Measurements from ENCODE around the gene FBXW9. TPM values are rescaled to one million over a fixed set of nuclear protein-coding genes. Genes with fewer than 3 reads are reported as not detected.
"Not testable (repeated sequence)": the region's sequence is repeated elsewhere in the genome, so short reads cannot be mapped to it uniquely, and the experiment has no call there.

FBXW9 gene
- total RNA-seq, 1 experiment from 2014 or later = 6.7 TPM

DNA sequence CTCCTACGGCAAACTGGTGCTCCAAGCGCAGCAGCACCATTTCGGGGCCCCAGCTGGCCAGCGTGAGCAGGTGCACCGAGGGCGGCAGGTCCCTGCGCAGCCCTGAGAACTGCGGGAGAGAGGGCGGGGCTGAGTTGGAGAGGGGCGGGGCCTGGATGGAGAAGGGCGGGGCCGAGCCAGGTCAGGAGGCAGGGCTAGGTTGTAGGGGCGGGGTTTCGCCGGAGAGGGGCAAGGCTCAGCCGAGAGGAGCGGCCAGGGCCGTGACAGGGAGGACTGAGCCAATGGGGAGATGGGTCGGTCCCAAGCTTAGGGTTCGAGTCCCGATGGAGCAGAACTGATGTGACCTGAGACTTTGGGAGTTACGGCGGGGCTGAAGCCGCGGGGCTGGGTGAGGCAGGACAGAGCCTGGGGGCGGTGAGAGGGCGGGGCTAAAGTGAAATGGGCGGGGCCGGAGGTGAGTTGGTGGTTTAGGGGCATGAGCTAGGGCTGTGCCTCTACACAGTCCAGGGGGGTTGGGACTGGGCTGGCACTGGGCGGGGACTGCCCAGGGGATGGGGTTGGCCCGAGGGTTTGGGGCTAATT lies 48.9 kb downstream of the FBXW9 start:
- no peaks in the 10 kb centered on the region for H3K9me3 Mint-ChIP-seq (ENCODE audit: low read depth, unreplicated experiment)
- H3K4me3 Mint-ChIP-seq (ENCODE audit: low read depth, unreplicated experiment) = no peak overlapping the region
- H3K27ac Mint-ChIP-seq (ENCODE audit: unreplicated experiment) = no peak overlapping the region
- no peak for DNase-seq
- TF ChIP-seq, protein P1, sequence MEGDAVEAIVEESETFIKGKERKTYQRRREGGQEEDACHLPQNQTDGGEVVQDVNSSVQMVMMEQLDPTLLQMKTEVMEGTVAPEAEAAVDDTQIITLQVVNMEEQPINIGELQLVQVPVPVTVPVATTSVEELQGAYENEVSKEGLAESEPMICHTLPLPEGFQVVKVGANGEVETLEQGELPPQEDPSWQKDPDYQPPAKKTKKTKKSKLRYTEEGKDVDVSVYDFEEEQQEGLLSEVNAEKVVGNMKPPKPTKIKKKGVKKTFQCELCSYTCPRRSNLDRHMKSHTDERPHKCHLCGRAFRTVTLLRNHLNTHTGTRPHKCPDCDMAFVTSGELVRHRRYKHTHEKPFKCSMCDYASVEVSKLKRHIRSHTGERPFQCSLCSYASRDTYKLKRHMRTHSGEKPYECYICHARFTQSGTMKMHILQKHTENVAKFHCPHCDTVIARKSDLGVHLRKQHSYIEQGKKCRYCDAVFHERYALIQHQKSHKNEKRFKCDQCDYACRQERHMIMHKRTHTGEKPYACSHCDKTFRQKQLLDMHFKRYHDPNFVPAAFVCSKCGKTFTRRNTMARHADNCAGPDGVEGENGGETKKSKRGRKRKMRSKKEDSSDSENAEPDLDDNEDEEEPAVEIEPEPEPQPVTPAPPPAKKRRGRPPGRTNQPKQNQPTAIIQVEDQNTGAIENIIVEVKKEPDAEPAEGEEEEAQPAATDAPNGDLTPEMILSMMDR (IDR thresholded peaks at IDR 0.05; ENCODE audit: unreplicated experiment) = no peak
- H3K4me1 Mint-ChIP-seq (ENCODE audit: low read depth, unreplicated experiment) = no peaks in the 10 kb centered on the region
- CTCF ChIA-PET = no interaction called here
- H3K36me3 Mint-ChIP-seq (ENCODE audit: insufficient read depth, unreplicated experiment) = peaks cover 30% of the 10 kb centered on the region
- intact Hi-C loops (cut with micrococcal nuclease; ENCODE audit: unreplicated experiment) = no loop called here
- no TSS peak for BruUV-seq (replicated peaks)
- no peaks in the 10 kb centered on the region for H3K27me3 Mint-ChIP-seq (ENCODE audit: unreplicated experiment)

GRCh38 chr19:12647047-12647446 lies 49.4 kb downstream of the FBXW9 start:
- no peak overlapping the region for H3K27ac Mint-ChIP-seq (ENCODE audit: unreplicated experiment)
- DNase-seq = no peak
- H3K27me3 Mint-ChIP-seq (ENCODE audit: unreplicated experiment) = no peaks in the 10 kb centered on the region
- peaks cover 27% of the 10 kb centered on the region for H3K36me3 Mint-ChIP-seq (ENCODE audit: insufficient read depth, unreplicated experiment)
- no peaks in the 10 kb centered on the region for H3K9me3 Mint-ChIP-seq (ENCODE audit: low read depth, unreplicated experiment)
- H3K4me3 Mint-ChIP-seq (ENCODE audit: low read depth, unreplicated experiment) = no peak overlapping the region
- BruUV-seq (replicated peaks) = no TSS peak
- TF ChIP-seq, protein P1 (IDR thresholded peaks at IDR 0.05; ENCODE audit: unreplicated experiment) = no peak
- H3K4me1 Mint-ChIP-seq (ENCODE audit: low read depth, unreplicated experiment) = no peaks in the 10 kb centered on the region
- intact Hi-C loops (cut with micrococcal nuclease; ENCODE audit: unreplicated experiment) = no loop called here
- CTCF ChIA-PET = no interaction called here

- no peak for DNase-seq
- Mint-ChIP-seq H3K4me1 (ENCODE audit: low read depth, unreplicated experiment) (no peaks in the 10 kb centered on the region), H3K36me3 (ENCODE audit: insufficient read depth, unreplicated experiment) (peaks cover 23% of the 10 kb centered on the region), H3K4me3 (ENCODE audit: low read depth, unreplicated experiment) (no peak overlapping the region), H3K27ac (ENCODE audit: unreplicated experiment) (no peak overlapping the region), H3K9me3 (ENCODE audit: low read depth, unreplicated experiment) (no peaks in the 10 kb centered on the region), H3K27me3 (ENCODE audit: unreplicated experiment) (no peaks in the 10 kb centered on the region)
- intact Hi-C loops (cut with micrococcal nuclease; ENCODE audit: unreplicated experiment) = no loop called here
- CTCF ChIA-PET = interaction anchor here (0.6 kb wide), 1 partner anchor 34 kb away, joined by 3 read pairs; no protein-coding TSS in a partner anchor
- no TSS peak for BruUV-seq (replicated peaks)
- TF ChIP-seq, protein P1 (IDR thresholded peaks at IDR 0.05; ENCODE audit: unreplicated experiment) = no peak
Measured at GRCh38 chr19:12646551-12646950, 49.9 kb downstream of the FBXW9 start.

- BruUV-seq (replicated peaks); H3K9me3 Mint-ChIP-seq (ENCODE audit: low read depth, unreplicated experiment); intact Hi-C loops (cut with micrococcal nuclease; ENCODE audit: unreplicated experiment): not testable (repeated sequence)
Measured at GRCh38 chr19:12643716-12644115, 52.7 kb downstream of the FBXW9 start.

DNA sequence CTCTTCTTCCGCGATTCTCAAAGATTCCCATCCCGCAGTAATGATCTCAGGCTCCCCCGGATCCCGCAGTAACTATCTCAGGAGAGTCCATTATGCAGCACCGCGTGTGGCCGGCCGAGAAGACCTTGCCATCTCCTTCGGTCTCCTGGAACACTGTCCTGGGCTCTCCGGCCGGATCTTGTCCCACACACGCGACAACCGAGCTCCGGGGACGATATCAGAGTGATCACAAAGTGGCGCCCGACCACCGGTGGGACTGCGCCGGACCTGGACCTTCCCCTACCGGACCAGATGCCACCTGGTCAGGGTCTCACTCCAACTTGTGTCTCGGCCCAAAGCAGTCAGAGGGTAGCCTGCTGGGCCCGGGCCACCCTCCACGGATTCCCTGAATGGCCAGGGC lies 53.9 kb downstream of the FBXW9 start:
- H3K4me1 Mint-ChIP-seq (ENCODE audit: low read depth, unreplicated experiment) = no peaks in the 10 kb centered on the region
- no peak for DNase-seq
- no TSS peak for BruUV-seq (replicated peaks)
- peaks cover 6% of the 10 kb centered on the region for H3K36me3 Mint-ChIP-seq (ENCODE audit: insufficient read depth, unreplicated experiment)
- no peak overlapping the region for H3K4me3 Mint-ChIP-seq (ENCODE audit: low read depth, unreplicated experiment)
- CTCF ChIA-PET = no interaction called here
- intact Hi-C loops (cut with micrococcal nuclease; ENCODE audit: unreplicated experiment) = no loop called here
- TF ChIP-seq, protein P1 (IDR thresholded peaks at IDR 0.05; ENCODE audit: unreplicated experiment) = no peak
- no peaks in the 10 kb centered on the region for H3K27me3 Mint-ChIP-seq (ENCODE audit: unreplicated experiment)
- no peaks in the 10 kb centered on the region for H3K9me3 Mint-ChIP-seq (ENCODE audit: low read depth, unreplicated experiment)
- H3K27ac Mint-ChIP-seq (ENCODE audit: unreplicated experiment) = no peak overlapping the region

More at GRCh38 chr19:12643716-12644115, 52.7 kb downstream of the FBXW9 start:
- DNase-seq; H3K4me3 Mint-ChIP-seq (ENCODE audit: low read depth, unreplicated experiment); H3K27ac Mint-ChIP-seq (ENCODE audit: unreplicated experiment); H3K27me3 Mint-ChIP-seq (ENCODE audit: unreplicated experiment); CTCF ChIA-PET; H3K4me1 Mint-ChIP-seq (ENCODE audit: low read depth, unreplicated experiment): not testable (repeated sequence)
- peaks cover 18% of the 10 kb centered on the region for H3K36me3 Mint-ChIP-seq (ENCODE audit: insufficient read depth, unreplicated experiment)

Measured in Calu3 (cell line).